H1 (cell line): ENCODE measurements around the gene RCE1. TPM values are rescaled to one million over a fixed set of nuclear protein-coding genes. Genes with fewer than 3 reads are reported as not detected.

Experiments
- CTCF ChIA-PET: fragments of 300-600 bp; sonication (Branson Sonifier 250); formaldehyde crosslinking; loops from one replicate; lab custom pipeline; 2021; ENCODE audit not compliant: partially characterized antibody; lab: Charles Lee
- POLR2A ChIA-PET: fragments of 300-600 bp; sonication (Branson Sonifier 250); formaldehyde crosslinking; loops from one replicate; lab custom pipeline; 2021; ENCODE audit warnings: inconsistent platforms; ENCODE audit not compliant: partially characterized antibody; lab: Charles Lee
- DNase-seq, 2 experiments: peaks; one replicate each; pipeline versions ENCODE4 v3.0.0 to v3.0.0-alpha.2; 2010 to 2022; ENCODE audit warnings: low spot score in 2 of 2, low read depth in 1 of 2, mixed read lengths in 1 of 2
- FAIRE-seq: peaks from 2 replicates; lab custom pipeline; 2011; peaks lifted over from hg19 to GRCh38; lab: Jason Lieb, UNC
- H2AFZ ChIP-seq: 2 replicates; pipeline ENCODE4 v1.8.1; 2012; ENCODE audit warnings: low read length, inconsistent platforms
- H2AK5ac ChIP-seq: 2 replicates; pipeline ENCODE4 v1.6.1; 2013; ENCODE audit warnings: low read depth, low read length
- H2BK120ac ChIP-seq: replicated peaks from 2 replicates; pipeline ENCODE3; 2013; ENCODE audit warnings: low read depth, low read length, inconsistent platforms
- H2BK12ac ChIP-seq: 2 replicates; pipeline ENCODE4 v1.6.1; 2013; ENCODE audit warnings: low read depth, low read length
- H2BK15ac ChIP-seq: 2 replicates; pipeline ENCODE4 v1.6.1; 2013; ENCODE audit warnings: low read length
- H2BK20ac ChIP-seq: 2 replicates; pipeline ENCODE4 v1.6.1; 2013; ENCODE audit warnings: low read length
- H2BK5ac ChIP-seq: 2 replicates; pipeline ENCODE4 v1.6.1; 2013; ENCODE audit warnings: low read depth, low read length
- H3K14ac ChIP-seq: 2 replicates; pipeline ENCODE4 v1.6.1; 2013; ENCODE audit warnings: inconsistent platforms; ENCODE audit not compliant: insufficient read length
- H3K18ac ChIP-seq: 2 replicates; pipeline ENCODE4 v1.6.1; 2013; ENCODE audit warnings: low read length; ENCODE audit errors: extremely low read depth
- H3K23ac ChIP-seq: 2 replicates; pipeline ENCODE4 v1.6.1; 2013; ENCODE audit warnings: inconsistent platforms; ENCODE audit not compliant: insufficient read length
- H3K23me2 ChIP-seq: 2 replicates; pipeline ENCODE4 v1.6.1; 2013; ENCODE audit warnings: low read depth, low read length
- H3K27ac ChIP-seq: 2 replicates; pipeline ENCODE4 v1.6.1; 2011; ENCODE audit warnings: low read depth, low read length, inconsistent platforms
- H3K27me3 ChIP-seq, 4 experiments: replicated peaks in 1 of 4; 1 replicate in 1 of 4; 2 replicates in 3 of 4; pipeline versions ENCODE4 v1.6.1 to v1.8.1; 2011 to 2013; ENCODE audit warnings: low read length in 3 of 4, mild to moderate bottlenecking in 3 of 4, inconsistent platforms in 2 of 4, mixed read lengths in 2 of 4, moderate library complexity in 1 of 4; ENCODE audit not compliant: control insufficient read depth in 3 of 4, insufficient read depth in 3 of 4; ENCODE audit errors: extremely low read depth in 1 of 4
- H3K36me3 ChIP-seq, 4 experiments: 2 replicates each; pipeline versions ENCODE4 v1.6.1 to v1.8.1; 2011 to 2013; ENCODE audit warnings: mild to moderate bottlenecking in 4 of 4, low read length in 3 of 4, moderate library complexity in 2 of 4, control low read depth in 1 of 4, inconsistent platforms in 1 of 4; ENCODE audit not compliant: insufficient read depth in 4 of 4, control insufficient read depth in 2 of 4
- H3K4ac ChIP-seq: replicated peaks from 2 replicates; pipeline ENCODE3; 2013; ENCODE audit warnings: low read length, low read depth, mixed read lengths, inconsistent platforms; ENCODE audit not compliant: insufficient read length
- H3K4me1 ChIP-seq, 4 experiments: replicated peaks in 1 of 4; 1 replicate in 1 of 4; 2 replicates in 3 of 4; pipeline versions ENCODE4 v1.6.1 to v1.8.1; 2011 to 2013; ENCODE audit warnings: low read length in 3 of 4, inconsistent platforms in 2 of 4, mixed read lengths in 1 of 4; ENCODE audit not compliant: insufficient read depth in 4 of 4, control insufficient read depth in 3 of 4
- H3K4me2 ChIP-seq, 2 experiments: 2 replicates each; pipeline versions ENCODE4 v1.6.1 to v1.8.1; 2011 to 2013; ENCODE audit warnings: low read depth in 2 of 2, low read length in 2 of 2, control low read depth in 1 of 2, inconsistent platforms in 1 of 2, mild to moderate bottlenecking in 1 of 2; ENCODE audit not compliant: insufficient read depth in 1 of 2
- H3K4me3 ChIP-seq, 4 experiments: fragments of 200-600, 300-600 bp in 1 of 4; sonication (generic), shearing (Covaris generic), sonication (Bioruptor Twin) in 1 of 4; 2 replicates each; pipeline versions ENCODE4 v1.5.1 to v1.8.1; 2011 to 2016; ENCODE audit warnings: low read length in 4 of 4, low read depth in 3 of 4, control low read depth in 2 of 4, inconsistent platforms in 2 of 4, mild to moderate bottlenecking in 2 of 4, mixed read lengths in 1 of 4, moderate library complexity in 1 of 4; ENCODE audit not compliant: insufficient read depth in 2 of 4; ENCODE audit errors: extremely low read depth in 1 of 4
- H3K56ac ChIP-seq: replicated peaks from 2 replicates; pipeline ENCODE3; 2013; ENCODE audit warnings: low read depth, mild to moderate bottlenecking, mixed read lengths, low read length, inconsistent platforms; ENCODE audit not compliant: insufficient read length
- H3K79me1 ChIP-seq: 2 replicates; pipeline ENCODE4 v1.6.1; 2013; ENCODE audit warnings: low read depth, low read length, control low read depth
- H3K79me2 ChIP-seq, 2 experiments: 2 replicates each; pipeline versions ENCODE4 v1.6.1 to v1.8.1; 2012 to 2013; ENCODE audit warnings: low read length in 2 of 2, mild to moderate bottlenecking in 2 of 2, inconsistent platforms in 1 of 2; ENCODE audit not compliant: insufficient read depth in 2 of 2, control insufficient read depth in 1 of 2
- H3K9ac ChIP-seq, 4 experiments: replicated peaks in 1 of 4; 1 replicate in 1 of 4; 2 replicates in 3 of 4; pipeline versions ENCODE4 v1.6.1 to v1.8.1; 2011 to 2013; ENCODE audit warnings: low read depth in 3 of 4, low read length in 3 of 4, control low read depth in 2 of 4, mild to moderate bottlenecking in 2 of 4, moderate library complexity in 2 of 4, inconsistent platforms in 1 of 4; ENCODE audit errors: extremely low read depth in 1 of 4
- H3K9me3 ChIP-seq, 2 experiments: 2 replicates each; pipeline versions ENCODE4 v1.6.1 to v1.8.1; 2012 to 2013; ENCODE audit warnings: mild to moderate bottlenecking in 2 of 2, moderate library complexity in 2 of 2, control low read depth in 1 of 2, inconsistent platforms in 1 of 2, low read depth in 1 of 2, low read length in 1 of 2, mixed read lengths in 1 of 2; ENCODE audit not compliant: insufficient read depth in 2 of 2
- H4K20me1 ChIP-seq, 2 experiments: replicated peaks in 1 of 2; 2 replicates each; pipeline versions ENCODE3 to v1.8.1; 2011 to 2013; ENCODE audit warnings: inconsistent platforms in 2 of 2, low read length in 2 of 2, mild to moderate bottlenecking in 1 of 2; ENCODE audit not compliant: insufficient read depth in 2 of 2, control insufficient read depth in 1 of 2
- H4K5ac ChIP-seq: 2 replicates; pipeline ENCODE4 v1.6.1; 2013; ENCODE audit warnings: low read length, low read depth, mixed read lengths, inconsistent platforms; ENCODE audit not compliant: insufficient read length
- H4K8ac ChIP-seq: 2 replicates; pipeline ENCODE4 v1.8.0; 2013; ENCODE audit warnings: mild to moderate bottlenecking, moderate library complexity, low read length, inconsistent platforms; ENCODE audit not compliant: insufficient read depth; ENCODE audit errors: extremely low read depth
- H4K91ac ChIP-seq: replicated peaks from 2 replicates; pipeline ENCODE3; 2013; ENCODE audit warnings: low read length, mixed read lengths, inconsistent platforms; ENCODE audit not compliant: insufficient read length
- EGR1 ChIP-seq: IDR thresholded peaks from 2 replicates; pipeline ENCODE4 v1.6.1; 2011; ENCODE audit warnings: low read depth, low read length, borderline replicate concordance
- JUN ChIP-seq: IDR thresholded peaks from 2 replicates; pipeline ENCODE4 v1.6.1; 2011; ENCODE audit warnings: low read depth, mild to moderate bottlenecking, improper control_type of control experiment, low read length
- TBP ChIP-seq: IDR thresholded peaks from 2 replicates; pipeline ENCODE4 v1.6.1; 2011; ENCODE audit warnings: low read depth, low read length, improper control_type of control experiment
- YY1 ChIP-seq: IDR thresholded peaks from 2 replicates; pipeline ENCODE4 v1.6.1; 2011; ENCODE audit warnings: low read depth, mild to moderate bottlenecking, low read length
- WGBS, 2 experiments: shearing (Covaris generic) in 1 of 2; methylation state at CpG; one replicate each; pipeline versions ENCODE4 v1.1.6 to v1.1.7; 2013 to 2015; ENCODE audit warnings: low lambda C conversion rate in 2 of 2, mixed read lengths in 2 of 2, inconsistent platforms in 1 of 2, low coverage in 1 of 2, missing lambda C conversion rate in 1 of 2; ENCODE audit not compliant: insufficient replicate concordance in 2 of 2, insufficient coverage in 1 of 2, insufficient read length in 1 of 2; ENCODE audit errors: extremely low coverage in 1 of 2, missing lambda C conversion rate in 1 of 2; 5-methylcytosine and 5-hydroxymethylcytosine counted together
- polyA plus RNA-seq, 7 experiments: library from polyadenylated mRNA; depleted of rRNA in 3 of 7; stranded (reverse) in 5 of 7; unstranded in 2 of 7; fragments of >200 nt in 5 of 7; fragments of 200-250 nt in 2 of 7; gene quantifications; 1 replicate in 5 of 7; 2 replicates in 1 of 7; 4 replicates in 1 of 7; pipeline versions ENCODE4 v1.2.1 to v1.2.3, GENCODE V29; 2011 to 2013; ENCODE audit warnings: missing spikeins in 2 of 7, mixed read lengths in 2 of 7
- total RNA-seq: library from RNA; stranded (reverse); fragmentation: NEBNext Ultra II Directional; extraction: Animal tissue kit (Norgen Biotek cat#: 25700); gene quantifications from 2 replicates; pipeline ENCODE4 v1.2.1, GENCODE V29; 2021

RCE1 gene
- total and polyA plus RNA-seq, 2 of the 8 experiments (the other 6 are each of a cell fraction or from before 2014, with no cell fraction given), result 35.8 to 84.8 TPM

- Histone ChIP-seq H3K23me2 (no peaks in the 10 kb centered on the region), H2BK12ac (no peak overlapping the region; the same call in 1 of the 2 replicates), H4K20me1 (no peaks in the 10 kb centered on the region), H3K9ac (no peak overlapping the region), H2BK5ac (no peak overlapping the region), H3K4me2 (no peak overlapping the region), H3K4ac (no peak overlapping the region), H4K5ac (no peak overlapping the region), H2BK20ac (no peak overlapping the region), H3K27ac (no peak overlapping the region), H2AFZ (no peak overlapping the region), H4K8ac (no peak overlapping the region), H3K27me3 (no peaks in the 10 kb centered on the region), H3K18ac (no peak overlapping the region), H3K79me1 (no peaks in the 10 kb centered on the region), H4K91ac (no peak overlapping the region), H3K79me2 (no peaks in the 10 kb centered on the region), H2AK5ac (no peak overlapping the region), H3K56ac (no peak overlapping the region), H3K9me3 (no peaks in the 10 kb centered on the region), H3K4me1 (peaks cover 0 to 9% (median 4%) of the 10 kb centered on the region in 4 experiments; a peak in 5 of 7 replicates), H3K23ac (no peak overlapping the region), H2BK15ac (no peak overlapping the region), H3K14ac (no peak overlapping the region), H3K36me3 (no peaks in the 10 kb centered on the region), H3K4me3 (no peak overlapping the region), H2BK120ac (no peak overlapping the region)
- DNase-seq (no peak), FAIRE-seq (no peak)
- ChIA-PET CTCF (interaction anchor here (0.7 to 6.4 kb wide), 3 partner anchors 11 to 23 kb away, joined by 3 to 50 read pairs (median 10); no protein-coding TSS in a partner anchor), POLR2A (interaction anchor here (0.5 to 1.2 kb wide), 2 partner anchors 9 to 235 kb away, joined by 3 read pairs; no protein-coding TSS in a partner anchor)
- WGBS, 2 experiments, result 77% methylated on average over 6 of the region's 6 CpGs; no CpG with 5 or more reads in 1 of the 2 experiments
- TF ChIP-seq JUN, result no peak
- TF ChIP-seq YY1, result no peak
- no peak for TF ChIP-seq EGR1
- no peak for TF ChIP-seq TBP
These were observed 49.7 kb downstream of the RCE1 start for GRCh38 chr11:66892911-66893310.
